ENCODE results near the gene PGAP3.

Gene PGAP3

DNA sequence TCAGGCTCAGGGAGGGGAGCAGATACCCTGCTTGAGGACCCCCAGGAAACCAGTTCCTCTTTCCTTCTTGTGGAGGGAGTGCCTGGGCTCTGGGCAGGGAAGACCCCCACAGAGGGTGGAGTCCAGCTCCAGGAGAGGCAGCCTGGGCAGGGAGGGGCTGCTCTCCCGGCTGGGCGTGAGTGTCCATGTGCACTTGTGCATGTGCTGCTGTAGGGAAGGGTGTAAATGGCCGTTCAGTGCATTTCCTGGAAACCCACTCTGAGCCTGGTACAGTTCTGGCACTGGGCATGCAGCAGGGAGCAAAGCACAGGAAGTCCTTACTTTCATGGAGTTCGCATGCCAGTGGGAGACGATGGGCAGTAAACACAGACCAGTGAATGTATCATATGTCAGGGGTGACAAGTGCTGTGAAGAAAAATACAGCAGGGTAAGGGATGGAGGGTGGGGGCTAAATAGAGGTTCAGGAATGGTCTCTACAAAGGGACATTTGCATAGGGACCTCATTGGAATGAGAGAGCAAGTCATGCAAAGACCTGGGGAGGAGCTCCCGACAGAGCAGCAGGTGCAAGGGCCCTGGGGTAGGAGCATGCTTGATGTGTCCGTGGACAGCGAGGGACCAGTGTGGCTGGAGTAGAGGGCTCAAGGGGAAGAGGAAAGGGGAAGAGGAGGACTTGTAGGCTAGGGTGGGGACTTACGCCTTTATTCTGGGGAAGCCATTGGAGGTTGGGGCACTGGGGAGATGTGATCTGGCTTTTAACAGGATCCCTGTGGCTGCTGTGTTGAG lies 45.4 kb downstream of the PGAP3 start:
- H3K27ac ChIP-seq, result no peak overlapping the region
- DNase-seq (ENCODE audit: low read depth, low spot score), result no peak

DNA sequence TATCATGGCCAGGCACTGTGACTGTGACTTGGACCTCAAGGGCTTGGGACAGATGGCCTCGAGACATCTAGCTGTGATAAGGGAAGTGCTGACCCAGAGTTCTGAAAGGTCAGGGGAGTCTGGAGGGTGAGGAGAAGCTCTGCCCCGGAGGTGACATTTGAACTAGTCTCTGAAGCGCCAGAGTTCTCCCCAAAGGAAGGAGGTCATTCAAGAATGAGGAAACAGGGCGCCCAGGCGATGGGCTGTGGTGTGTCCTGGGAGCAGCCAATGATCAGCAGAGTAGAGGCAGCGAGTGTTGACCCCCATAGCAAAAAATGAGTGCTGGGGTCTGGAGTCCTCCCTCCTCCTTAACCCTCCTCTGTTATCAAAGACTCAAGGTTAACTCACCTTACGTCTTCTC lies 46.0 kb downstream of the PGAP3 start:
- H3K27ac ChIP-seq, result no peak overlapping the region
- no peak for DNase-seq (ENCODE audit: low read depth, low spot score)

DNA sequence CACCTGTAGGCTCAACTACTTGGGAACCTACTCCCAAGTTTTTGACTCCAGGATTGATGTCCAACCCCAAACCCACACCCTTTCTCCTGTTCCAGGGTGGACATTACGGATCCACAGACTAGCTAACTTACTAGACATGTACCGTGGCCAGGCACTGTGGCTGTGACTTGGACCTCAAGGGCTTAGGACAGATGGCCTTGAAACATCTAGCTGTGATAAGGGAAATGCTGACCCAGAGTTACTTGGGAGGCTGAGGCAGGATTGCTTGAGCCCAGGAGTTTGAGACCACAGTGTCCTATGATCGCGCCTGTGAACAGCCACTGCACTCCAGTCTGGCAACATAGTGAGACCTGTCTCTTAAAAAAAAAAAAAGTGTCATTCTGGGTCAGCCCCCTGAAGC lies 46.8 kb downstream of the PGAP3 start:
- no peak for DNase-seq (ENCODE audit: low read depth, low spot score)
- H3K27ac ChIP-seq, result no peak overlapping the region

DNA sequence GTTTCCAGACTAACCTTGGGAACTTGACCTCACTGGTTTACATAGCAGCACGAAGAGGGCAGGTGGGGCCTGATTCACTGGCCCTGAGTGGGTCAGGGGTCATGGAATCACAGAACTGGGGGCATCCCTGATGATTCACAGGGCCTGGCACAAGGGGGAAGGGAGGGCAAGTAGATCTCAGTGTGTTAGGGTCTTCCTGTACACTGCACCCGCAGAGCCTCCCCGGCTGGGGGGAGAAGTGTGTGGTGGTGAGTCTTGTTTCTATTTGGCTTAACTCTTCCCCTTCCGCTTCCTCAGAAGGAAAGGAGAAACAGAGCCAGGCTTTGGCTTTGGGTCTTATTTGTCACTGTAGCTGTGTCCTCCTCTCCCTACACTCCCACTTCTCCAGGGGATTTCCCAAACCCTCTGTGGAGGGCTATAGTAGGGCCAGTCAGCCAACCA lies 47.2 kb downstream of the PGAP3 start:
- H3K27ac ChIP-seq, result no peak overlapping the region
- no peak for DNase-seq (ENCODE audit: low read depth, low spot score)

DNA sequence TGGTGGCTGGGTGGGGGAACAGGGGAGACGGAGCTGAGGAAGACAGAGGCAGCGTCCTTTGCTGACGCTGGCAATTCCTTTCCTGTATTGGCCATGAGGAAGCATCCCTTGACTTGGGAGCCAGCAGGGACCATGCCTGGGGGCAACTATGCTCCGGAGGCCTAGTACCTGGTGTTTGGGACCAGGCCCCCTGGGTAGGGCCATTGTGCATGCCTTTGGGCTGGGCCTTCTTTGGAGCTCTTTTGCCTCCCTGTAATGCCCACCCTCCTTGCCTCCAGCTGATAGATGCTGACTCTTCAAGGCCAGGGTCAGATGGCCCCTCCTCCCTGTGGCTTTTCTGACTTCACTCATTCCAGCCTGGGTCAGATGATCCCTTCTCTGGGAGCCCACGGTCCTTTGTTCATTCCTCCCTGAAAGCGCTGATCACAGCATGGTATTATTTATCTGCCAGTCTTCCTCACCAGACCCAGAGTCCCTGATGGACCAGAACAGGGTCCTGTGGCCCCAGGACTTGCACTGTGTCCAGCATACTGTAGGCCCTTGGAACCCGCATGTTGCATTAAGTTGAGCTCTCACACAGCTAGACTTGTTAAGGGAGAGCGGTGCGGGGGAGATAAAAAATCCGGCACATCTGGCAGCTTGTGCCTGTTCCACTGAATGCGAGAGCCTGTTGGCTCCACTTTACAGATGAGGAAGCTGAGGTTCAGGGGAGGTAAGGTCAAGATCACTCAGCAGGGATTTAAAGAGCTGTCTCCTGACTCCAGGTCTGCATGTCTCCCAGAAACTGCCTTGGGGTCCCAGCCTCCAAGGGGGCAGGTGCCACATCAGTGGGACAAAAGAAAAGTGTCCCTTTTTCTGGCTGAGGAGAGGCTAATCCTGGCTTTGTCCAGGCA lies 48.0 kb downstream of the PGAP3 start:
- no peak for DNase-seq (ENCODE audit: low read depth, low spot score)
- H3K27ac ChIP-seq, result no peak overlapping the region

DNA sequence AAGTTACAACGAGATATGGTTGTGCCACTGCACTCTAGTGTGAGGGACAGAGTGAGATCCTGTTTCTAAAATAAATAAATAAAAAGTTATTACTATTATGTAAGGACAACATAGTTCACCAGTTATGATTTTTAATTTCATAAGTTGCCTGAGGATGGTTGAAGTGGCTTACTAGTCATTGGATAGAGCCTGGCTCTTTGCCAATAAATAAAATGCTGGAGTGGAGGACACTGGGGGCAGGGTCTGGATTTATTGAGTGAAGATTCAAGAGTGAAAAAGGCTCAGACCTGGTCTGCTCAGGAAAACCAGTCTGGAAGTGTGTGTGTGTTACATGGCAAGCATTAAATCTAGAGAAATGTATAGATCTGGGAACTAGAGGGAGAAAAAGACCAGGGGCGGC lies 48.8 kb downstream of the PGAP3 start:
- DNase-seq (ENCODE audit: low read depth, low spot score), result no peak
- H3K27ac ChIP-seq, result no peak overlapping the region

DNA sequence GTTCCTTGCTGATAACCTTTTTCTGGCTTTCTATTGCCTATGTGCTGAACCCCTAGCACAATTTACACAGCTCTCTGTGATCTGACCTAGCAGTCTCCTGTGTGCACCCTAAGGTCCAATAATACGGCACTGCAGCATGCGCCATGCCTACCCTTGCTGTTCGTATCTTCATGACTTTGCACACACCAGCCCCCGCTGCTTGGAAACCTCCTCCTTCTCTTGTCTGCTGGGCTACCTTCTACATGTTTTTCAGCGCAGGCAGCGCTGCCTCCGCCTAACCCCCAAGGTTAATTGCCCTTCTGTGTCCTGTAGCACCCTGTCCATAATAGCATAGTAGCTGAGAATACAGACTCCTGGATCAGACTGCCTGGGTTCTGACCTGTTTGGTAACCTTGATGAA lies 49.5 kb downstream of the PGAP3 start:
- DNase-seq (ENCODE audit: low read depth, low spot score), result no peak
- H3K27ac ChIP-seq, result no peak overlapping the region

DNA sequence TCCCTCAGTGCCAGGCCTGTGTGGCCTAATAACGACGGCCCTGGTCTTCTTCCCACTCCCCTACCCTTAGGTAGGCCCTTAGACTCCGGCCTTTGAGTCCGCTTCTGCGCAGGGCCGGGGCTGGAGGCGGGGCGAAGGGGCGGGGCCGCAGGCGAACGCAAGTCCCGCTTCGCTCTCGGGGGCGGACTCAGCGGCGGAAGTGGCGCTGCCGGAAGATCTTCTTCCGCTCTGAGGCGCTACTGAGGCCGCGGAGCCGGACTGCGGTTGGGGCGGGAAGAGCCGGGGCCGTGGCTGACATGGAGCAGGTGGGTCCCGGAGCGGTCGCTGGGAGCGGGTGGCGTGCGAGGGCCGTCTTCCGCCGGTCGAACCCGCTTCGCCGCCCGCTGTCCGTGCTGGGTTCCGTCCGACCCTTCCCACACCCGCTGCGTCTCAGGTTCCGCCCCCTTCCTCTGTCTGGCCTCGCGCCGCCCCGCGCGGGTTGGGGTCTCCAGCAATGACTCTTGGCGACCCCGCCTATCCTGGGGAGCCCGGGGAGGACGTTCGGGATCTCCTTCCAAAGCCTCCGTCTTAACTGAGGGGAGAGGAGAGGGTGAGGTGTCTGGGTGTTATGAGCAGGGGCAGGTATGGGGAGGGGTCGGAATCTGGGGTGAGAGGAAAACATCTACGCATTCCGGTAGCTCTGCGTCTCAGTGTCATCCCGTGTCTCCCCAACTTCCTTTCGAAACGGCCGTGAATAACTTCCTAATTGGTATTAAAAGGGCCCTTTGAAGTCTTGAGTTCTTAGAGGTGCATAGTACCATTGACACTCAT lies 50.7 kb downstream of the PGAP3 start, which contains the start of gene STARD3:
STARD3 (plus strand) TSS at position 218 of the 810 bp plus-strand sequence. CDS start 16,388 bp downstream, outside the sequence.
- H3K27ac ChIP-seq, result peak within 1 kb of the TSS; percentile 69
- DNase-seq (ENCODE audit: low read depth, low spot score), result peak; percentile 39

DNA sequence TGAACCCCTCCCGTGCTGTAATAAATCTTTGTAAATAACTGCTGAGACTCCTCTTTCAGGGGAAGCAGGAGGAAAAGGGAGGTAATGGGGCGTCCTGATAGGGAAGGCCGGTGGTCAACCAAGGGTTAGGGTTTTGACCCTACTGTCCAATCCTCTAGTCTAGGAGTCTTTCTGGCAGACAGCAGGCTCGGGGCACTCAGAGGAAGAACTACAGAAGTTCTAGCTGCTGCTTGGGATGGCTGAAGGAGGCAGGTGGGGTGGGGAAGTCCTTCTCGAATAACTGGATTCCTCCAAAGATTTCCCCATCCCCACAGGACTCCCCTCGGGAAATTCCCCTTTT lies 51.3 kb downstream of the PGAP3 start:
- no peak for DNase-seq (ENCODE audit: low read depth, low spot score)
- peak overlapping the region; percentile 69 for H3K27ac ChIP-seq

DNA sequence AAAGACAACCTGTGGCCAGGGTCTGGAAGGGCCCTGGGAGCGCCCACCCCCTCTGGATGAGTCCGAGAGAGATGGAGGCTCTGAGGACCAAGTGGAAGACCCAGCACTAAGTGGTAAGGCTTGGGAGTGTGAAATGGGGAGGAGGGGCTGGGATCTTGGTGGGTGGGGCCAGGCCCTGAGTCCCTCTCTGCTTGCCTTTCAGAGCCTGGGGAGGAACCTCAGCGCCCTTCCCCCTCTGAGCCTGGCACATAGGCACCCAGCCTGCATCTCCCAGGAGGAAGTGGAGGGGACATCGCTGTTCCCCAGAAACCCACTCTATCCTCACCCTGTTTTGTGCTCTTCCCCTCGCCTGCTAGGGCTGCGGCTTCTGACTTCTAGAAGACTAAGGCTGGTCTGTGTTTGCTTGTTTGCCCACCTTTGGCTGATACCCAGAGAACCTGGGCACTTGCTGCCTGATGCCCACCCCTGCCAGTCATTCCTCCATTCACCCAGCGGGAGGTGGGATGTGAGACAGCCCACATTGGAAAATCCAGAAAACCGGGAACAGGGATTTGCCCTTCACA lies 52.2 kb downstream of the PGAP3 start:
- no peak for DNase-seq (ENCODE audit: low read depth, low spot score)
- no peak overlapping the region for H3K27ac ChIP-seq

DNA sequence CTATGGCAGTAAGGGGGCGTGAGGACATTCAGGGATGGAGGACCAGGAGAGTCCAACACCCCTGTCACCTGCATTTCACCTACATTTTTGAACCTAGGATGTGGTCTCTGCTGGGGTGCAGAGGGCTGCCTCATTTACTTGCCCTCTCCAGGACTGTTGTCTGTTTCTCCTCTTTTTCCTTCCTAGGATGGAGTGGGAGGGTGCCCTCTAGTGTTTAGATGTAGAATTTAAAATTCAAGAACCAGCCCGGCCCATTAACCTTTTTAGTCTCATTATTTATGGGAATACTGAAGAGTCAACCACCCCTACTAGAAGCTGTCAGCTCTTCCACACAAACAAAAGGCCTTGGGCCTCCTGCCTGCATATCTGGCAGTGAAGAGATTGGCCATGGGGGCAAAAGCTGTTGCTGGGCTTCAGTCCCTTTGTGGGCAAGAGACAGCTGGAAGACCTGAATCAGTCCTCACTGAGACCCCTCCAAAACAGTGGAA lies 53.4 kb downstream of the PGAP3 start:
- no peak for DNase-seq (ENCODE audit: low read depth, low spot score)
- no peak overlapping the region for H3K27ac ChIP-seq

DNA sequence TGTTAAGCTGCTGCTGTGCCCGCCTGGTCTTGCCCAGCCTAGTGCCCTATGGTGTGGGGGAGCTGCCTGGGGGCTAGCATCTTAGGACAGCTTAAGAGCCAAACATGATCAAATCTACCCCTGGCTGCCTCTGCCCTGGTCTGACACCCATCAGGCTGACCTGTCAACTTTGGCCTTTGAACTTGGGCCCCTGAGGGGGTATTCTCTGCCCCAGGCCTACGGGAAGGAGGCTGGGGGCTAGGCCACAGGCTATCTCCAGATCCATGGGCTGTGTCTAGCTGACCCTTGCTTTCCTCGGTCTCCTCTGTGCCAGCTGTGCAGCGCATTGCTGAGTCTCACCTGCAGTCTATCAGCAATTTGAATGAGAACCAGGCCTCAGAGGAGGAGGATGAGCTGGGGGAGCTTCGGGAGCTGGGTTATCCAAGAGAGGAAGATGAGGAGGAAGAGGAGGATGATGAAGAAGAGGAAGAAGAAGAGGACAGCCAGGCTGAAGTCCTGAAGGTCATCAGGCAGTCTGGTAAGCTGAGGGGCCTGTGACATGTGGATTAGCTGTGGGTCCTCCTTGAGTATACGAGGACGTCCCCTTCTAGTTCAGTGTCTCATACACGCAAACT lies 54.2 kb downstream of the PGAP3 start:
- DNase-seq (ENCODE audit: low read depth, low spot score), result no peak
- no peak overlapping the region for H3K27ac ChIP-seq

DNA sequence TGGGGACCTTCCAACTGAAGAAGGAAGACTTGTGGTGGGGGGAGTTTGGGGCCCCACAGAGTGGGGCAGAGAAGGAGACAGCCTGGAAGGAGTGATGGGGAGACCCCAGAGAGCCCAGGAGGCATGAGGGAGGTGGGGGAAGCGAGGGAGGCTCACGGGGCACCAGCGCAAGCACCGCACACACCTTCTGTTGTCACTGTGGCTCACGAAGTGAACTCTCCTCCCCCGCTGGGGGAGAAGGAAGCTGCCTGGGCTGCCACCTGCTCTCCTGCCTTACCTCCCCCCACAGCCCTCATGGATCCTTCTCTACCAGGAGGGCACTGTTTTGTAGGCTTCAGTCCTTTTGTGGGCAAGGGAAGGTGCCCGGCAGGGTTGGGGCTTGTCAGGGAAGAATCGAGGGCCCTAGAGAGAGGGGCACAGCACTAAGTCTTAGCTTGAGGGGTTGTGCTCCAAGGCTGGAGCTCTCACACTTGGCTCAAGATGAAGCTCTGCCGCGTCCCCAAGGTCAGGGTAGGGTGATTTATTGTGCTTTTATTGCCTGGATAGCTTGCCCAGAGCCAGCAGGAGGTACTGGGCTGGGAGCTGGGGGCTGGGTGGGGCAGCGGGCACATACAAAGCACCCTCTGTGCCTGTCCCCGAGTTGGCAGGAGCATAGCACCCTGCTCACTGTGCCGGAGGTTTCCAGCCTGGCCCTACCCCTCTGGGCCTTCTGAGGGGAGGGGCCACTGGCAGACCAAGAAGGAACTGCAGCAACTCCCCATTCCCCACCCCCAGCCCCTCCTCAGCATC lies 55.5 kb downstream of the PGAP3 start:
- no peak for DNase-seq (ENCODE audit: low read depth, low spot score)
- H3K27ac ChIP-seq, result no peak overlapping the region

DNA sequence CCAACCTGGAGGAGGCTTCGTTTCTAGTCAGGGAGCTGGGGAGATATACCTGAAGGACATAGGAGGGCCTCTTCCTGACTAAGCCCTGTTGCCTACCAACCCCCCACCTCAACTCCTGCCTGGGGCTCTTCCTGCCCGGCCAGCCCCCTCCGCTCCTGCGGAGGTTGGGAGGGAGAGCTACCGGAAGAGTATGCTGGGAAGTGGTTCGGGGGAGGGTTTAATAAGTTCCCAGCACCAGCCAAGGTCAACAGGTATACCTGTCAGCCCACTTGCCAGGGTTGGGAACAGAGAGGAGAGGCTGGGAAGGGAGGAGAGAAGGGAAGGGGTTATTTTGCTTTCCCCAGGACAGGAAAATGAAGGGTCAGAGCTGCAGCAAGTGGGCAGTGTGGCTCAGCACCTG lies 56.5 kb downstream of the PGAP3 start:
- no peak overlapping the region for H3K27ac ChIP-seq
- DNase-seq (ENCODE audit: low read depth, low spot score), result no peak

DNA sequence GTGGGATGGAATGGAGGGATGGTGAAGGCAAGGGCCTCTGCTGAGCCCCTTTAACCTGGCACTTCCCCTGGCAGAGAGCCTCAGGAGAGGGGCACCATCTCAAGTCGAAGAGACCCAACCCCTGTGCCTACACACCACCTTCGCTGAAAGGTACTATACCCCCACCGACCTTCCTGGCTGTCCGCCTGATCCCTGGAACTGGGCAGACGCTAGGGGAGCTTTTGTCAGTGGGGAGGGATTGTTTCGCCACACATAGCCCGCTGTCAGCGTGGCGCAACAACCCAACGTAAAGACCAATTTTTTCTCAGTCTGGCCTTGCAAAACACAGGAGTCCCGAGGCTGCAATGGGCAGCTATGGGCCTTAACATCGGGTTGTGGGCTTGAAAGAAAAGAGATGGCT lies 58.0 kb downstream of the PGAP3 start:
- no peak for DNase-seq (ENCODE audit: low read depth, low spot score)
- no peak overlapping the region for H3K27ac ChIP-seq

DNA sequence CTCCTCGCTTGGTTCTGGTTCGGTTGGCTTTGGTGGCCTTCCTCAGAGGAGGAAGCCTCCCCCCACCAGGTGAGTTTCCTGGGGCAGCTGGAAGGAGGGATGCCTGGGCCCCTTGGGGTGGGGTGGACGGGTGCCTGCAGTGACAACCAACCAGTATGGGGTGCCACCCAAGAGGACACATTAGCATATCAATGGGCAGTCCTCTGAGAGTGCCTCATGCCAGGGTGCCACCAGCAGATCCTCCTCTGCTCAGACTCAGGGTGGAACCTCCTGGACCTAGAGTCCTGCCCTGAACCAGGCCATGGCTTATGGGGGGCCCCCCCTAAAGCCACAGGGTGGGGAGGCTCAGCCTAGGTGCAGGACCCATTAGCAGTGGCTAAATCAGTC lies 58.4 kb downstream of the PGAP3 start:
- no peak for DNase-seq (ENCODE audit: low read depth, low spot score)
- no peak overlapping the region for H3K27ac ChIP-seq

DNA sequence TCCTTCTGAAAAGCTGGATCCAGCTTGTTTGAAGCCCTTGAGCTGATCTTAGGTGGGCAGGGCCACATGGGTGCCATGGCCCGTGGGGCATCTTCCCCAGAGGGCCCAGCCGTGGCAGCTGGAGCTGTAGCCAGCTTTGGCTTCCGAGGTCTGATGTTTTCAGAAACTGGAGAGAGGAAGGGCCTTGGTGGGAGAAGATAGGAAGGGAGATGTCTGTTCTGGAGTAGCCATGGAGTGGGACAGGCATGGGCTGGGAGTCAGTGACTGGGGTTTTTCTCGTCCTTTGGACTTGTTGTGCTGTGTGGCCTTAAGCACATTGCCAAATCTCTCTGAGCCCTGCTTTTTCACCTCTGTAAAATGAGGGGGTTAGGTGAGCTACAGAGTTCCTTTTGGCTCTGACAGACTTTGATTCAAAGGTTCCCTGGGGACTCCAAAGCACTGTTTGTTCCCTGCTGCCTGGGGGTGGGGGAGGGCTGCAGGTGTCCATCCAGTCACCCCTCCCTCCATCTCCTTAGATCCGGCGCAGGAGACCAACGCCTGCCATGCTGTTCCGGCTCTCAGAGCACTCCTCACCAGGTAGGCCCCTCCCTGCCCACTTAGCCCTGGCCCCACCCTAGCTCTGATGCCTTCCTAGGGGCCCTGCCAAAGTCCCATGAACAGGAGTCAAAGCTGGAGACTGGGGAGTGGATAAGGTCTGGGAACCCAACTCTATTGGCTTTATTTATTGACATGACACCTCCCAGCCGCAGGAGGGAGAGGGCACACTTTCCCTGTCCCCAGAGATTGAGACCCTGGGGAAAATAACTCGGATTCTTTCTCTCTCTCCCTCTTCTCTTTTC lies 59.0 kb downstream of the PGAP3 start:
- DNase-seq (ENCODE audit: low read depth, low spot score), result no peak
- H3K27ac ChIP-seq, result no peak overlapping the region
